GM18907 (cell line): ENCODE results near the gene KIRREL3.

Experiments used
- ATAC-seq: cut with Tn5 transposase; IDR thresholded peaks from one replicate; pipeline ENCODE4 v1.9.1; 2021; ENCODE audit warnings: mild to moderate bottlenecking, moderate library complexity; ENCODE audit not compliant: unreplicated experiment

KIRREL3 gene

GRCh38 chr11:126800009-126800408 is 200.6 kb downstream of the KIRREL3 start:
- no peak for ATAC-seq

DNA sequence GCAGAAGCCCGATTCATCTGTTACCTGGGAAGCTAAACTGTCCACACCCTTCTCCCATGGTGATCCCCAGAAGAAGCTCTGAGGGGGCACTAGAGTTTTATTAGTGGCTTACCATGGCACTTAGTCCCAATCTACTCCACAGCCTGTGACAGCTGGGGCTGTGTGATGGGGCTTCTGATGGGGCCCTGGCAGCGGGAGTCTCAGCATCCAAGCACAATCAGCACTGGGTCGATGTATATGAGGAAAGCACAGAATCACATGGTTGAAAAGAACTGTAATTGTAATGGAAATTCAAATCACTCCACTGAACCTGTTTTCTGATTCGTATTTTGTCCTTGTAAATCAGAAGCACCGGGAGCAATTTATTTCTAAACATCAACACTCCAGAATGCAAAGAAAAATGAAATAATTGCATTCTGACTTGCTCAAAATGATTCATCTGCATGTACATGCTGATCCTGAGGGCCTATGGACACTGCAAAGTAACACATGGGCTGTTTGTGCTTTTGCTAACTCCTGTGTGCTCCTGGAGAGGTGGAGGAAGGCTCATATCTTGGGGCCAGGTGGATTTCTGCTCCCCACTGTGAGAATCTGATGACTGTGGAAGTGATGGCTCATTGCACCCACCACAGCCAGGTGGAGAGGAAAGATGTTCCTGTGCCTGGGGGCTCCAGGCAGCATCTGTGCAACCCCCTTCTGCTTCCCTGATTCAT is 203.0 kb downstream of the KIRREL3 start:
- no peak for ATAC-seq

GRCh38 chr11:126793596-126793995 is 207.0 kb downstream of the KIRREL3 start:
- no peak for ATAC-seq

GRCh38 chr11:126791991-126792390 is 208.6 kb downstream of the KIRREL3 start:
- ATAC-seq = no peak

GRCh38 chr11:126791446-126791845 is 209.1 kb downstream of the KIRREL3 start:
- no peak for ATAC-seq

GRCh38 chr11:126790550-126791081 is 210.0 kb downstream of the KIRREL3 start:
- ATAC-seq = no peak

- ATAC-seq = no peak
Observed at GRCh38 chr11:126782810-126783209, 217.8 kb downstream of the KIRREL3 start.

- ATAC-seq = no peak
Observed at GRCh38 chr11:126781942-126782341, 218.6 kb downstream of the KIRREL3 start.

DNA sequence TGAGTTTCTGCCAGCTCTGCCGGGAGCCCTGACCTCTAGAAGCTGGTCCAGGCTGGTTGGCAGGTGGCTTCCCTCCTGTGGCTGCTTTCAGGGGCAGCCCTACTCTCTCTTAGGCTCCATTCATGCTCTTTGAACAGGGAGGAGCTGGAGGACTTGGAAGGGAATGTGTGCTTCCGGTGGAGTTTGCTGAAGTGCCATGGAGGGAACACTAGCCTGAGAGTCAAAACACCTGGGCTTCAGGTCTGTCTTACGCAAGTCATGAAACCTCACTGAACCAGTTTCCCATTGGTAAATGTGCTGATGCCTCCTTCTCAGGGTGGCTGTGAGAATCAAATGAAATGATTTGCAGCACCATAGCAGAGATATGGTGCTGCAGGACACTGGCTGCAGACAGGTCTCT is 224.5 kb downstream of the KIRREL3 start:
- no peak for ATAC-seq

DNA sequence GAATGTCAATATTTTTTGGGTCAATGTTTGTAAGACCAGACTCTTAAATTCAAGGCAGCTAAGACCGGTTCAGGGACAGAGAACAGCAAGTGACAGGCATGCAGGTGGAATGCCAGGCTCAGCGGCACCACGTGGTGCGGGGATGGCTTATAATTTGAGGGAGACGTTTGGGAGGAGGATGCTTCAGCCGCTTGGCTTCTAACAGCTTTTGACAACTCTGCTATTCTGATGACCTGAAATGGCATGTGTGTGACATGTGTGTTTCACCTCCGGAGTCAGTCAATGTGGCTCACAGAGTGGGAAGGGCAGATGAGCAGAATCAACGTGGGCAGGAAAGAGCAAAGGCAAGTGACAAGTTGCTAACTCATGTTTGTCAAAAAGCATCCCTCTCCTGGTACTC is 228.3 kb downstream of the KIRREL3 start:
- ATAC-seq = no peak

GRCh38 chr11:126768702-126769101 is 231.9 kb downstream of the KIRREL3 start:
- no peak for ATAC-seq

DNA sequence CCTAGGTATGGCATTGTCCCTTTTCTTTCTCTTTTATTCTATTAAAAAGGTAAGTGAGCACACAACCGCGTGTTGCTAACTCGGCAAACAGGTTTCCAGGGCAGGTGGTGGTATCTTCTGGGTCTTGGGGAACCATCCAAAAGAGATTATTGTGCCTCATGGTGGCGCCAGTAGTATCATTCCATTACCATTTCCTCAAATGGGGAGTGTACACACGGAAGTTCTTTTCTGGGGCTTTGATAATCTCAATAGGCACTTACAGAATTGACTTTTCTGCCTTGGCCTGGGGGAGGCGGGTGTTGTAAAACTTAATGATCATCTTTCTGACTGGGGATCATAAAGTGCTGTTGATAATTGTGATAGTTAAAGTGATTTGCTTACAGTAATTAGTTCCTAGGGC is 234.1 kb downstream of the KIRREL3 start:
- ATAC-seq = no peak

DNA sequence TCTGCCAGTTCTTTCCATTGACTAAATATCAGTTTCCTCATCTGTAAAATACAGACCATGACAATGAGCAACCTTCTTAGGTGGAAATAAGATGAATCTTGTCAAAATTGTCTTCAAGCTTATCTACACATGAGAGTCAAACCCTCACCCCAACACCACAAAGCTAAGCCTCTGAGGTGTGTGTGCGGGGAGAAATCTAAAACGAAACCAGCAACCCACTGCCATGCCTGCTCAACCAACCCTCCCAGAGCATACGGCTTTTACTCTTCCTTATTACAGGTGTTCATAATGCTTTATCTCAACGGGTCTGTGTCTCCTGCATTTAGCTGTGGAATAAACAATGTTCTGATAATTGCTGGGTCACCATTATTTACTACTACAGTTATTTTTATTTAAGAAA is 235.4 kb downstream of the KIRREL3 start:
- no peak for ATAC-seq

GRCh38 chr11:126764231-126764630 is 236.3 kb downstream of the KIRREL3 start:
- no peak for ATAC-seq

DNA sequence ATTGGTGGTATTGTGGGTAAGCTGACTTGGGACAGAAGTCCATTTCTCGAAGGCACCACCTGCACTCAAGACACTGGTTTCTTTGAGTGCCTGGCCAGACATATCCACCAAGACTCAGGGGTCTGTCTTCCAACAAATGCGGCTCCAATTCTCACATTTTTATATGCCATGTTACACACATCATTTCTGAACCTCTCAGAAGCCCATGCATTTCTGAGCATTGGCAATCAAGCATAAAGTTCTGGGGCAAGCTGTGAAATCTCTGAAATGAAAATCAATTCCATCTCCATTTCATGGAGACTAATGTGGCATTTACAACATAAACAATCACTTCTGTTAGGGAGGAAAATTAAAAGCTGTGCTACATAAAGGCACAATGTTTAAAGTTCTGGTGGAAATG is 243.7 kb downstream of the KIRREL3 start:
- no peak for ATAC-seq

- ATAC-seq = no peak
Observed at GRCh38 chr11:126756421-126756820, 244.1 kb downstream of the KIRREL3 start.

- ATAC-seq = no peak
Observed at GRCh38 chr11:126755526-126755925, 245.0 kb downstream of the KIRREL3 start.

- ATAC-seq = no peak
Observed at GRCh38 chr11:126754591-126755426, 245.8 kb downstream of the KIRREL3 start.

- ATAC-seq = no peak
Observed at GRCh38 chr11:126753990-126754389, 246.6 kb downstream of the KIRREL3 start.

DNA sequence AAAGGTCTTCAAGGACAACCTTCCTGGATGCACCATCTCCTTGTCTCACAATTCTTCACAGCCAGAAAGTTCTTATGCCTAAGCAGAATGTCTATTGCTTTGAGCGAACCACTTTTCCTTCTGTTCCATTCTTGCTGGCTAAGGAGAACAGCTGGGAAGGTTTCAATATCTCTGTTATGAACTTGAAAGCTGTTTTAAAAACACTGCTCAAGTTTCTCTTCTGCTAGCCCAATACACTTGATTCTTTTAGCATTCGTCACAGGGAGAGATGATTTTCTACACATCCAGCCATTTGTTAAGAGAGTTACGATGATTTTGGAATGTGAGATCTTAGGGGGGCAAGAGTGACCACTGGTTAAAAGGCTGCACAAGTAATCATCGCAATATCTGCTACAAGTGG is 249.3 kb downstream of the KIRREL3 start:
- no peak for ATAC-seq

DNA sequence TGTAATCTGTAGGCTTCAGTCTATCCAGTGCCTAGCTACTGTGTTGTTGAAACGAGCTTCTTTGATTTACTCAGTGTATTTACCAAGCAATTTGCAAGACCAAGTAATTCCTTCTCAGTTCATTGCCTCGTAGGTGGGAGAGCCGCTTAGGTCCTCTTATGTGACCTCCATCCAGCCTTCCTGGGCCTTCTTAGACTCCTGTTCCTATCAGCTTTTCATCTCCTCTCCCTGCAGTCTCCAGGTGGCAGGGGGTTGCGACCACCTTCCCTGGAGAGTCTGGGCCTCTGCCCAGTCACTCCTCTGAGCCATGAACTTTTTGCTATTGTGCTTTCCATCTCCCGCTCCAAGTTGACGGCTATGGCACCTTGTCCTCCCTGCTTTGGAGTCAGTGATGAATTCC is 251.8 kb downstream of the KIRREL3 start:
- no peak for ATAC-seq
